Activated T-cell treated with anti-CD3 and anti-CD28 coated beads, Interleukin-2, amount 50 U/mL, for 72 hours (primary cell): ENCODE measurements around the gene SMOC2. TPM values are rescaled to one million over a fixed set of nuclear protein-coding genes. Genes with fewer than 3 reads are reported as not detected.

Experiments used
- ATAC-seq, 2 donors: fragments of 150-1000 bp; cut with Tn5 transposase; replicated peaks in 1 of 2; 2 replicates each; pipeline ENCODE4 v1.10.0; 2021; ENCODE audit warnings: moderate library complexity in 2 of 2, mild to moderate bottlenecking in 1 of 2
- DNase-seq, 2 donors: peaks; one replicate each; pipeline ENCODE4 v3.0.0; 2021 to 2022; ENCODE audit warnings: mixed read lengths in 1 of 2
- H3K27ac Mint-ChIP-seq: one replicate; pipeline ENCODE4 v1.8.0; 2022; ENCODE audit warnings: mild to moderate bottlenecking, moderate library complexity, mixed read lengths
- H3K27me3 Mint-ChIP-seq: one replicate; pipeline ENCODE4 v1.8.0; 2022; ENCODE audit warnings: low read depth, mixed read lengths
- H3K36me3 Mint-ChIP-seq, 2 donors: one replicate each; pipeline ENCODE4 v1.8.0; 2022; ENCODE audit warnings: mixed read lengths in 2 of 2, mild to moderate bottlenecking in 1 of 2; ENCODE audit not compliant: insufficient read depth in 2 of 2
- H3K4me1 Mint-ChIP-seq: one replicate; pipeline ENCODE4 v1.8.0; 2022; ENCODE audit warnings: low read depth, mixed read lengths
- H3K4me3 Mint-ChIP-seq, 2 donors: one replicate each; pipeline ENCODE4 v1.8.0; 2022; ENCODE audit warnings: mild to moderate bottlenecking in 2 of 2, mixed read lengths in 2 of 2, moderate library complexity in 2 of 2
- H3K9me3 Mint-ChIP-seq, 2 donors: one replicate each; pipeline ENCODE4 v1.8.0; 2022; ENCODE audit warnings: mixed read lengths in 2 of 2
- total RNA-seq, 2 donors: library from RNA; stranded (reverse); gene quantifications; one replicate each; pipeline ENCODE4 v1.2.3, GENCODE V29; 2022

The SMOC2 gene
- total RNA-seq, 2 donors from 2014 or later = not detected

- Mint-ChIP-seq H3K9me3 (peaks cover 1 to 9% of the 10 kb centered on the region in 2 donors), H3K4me3 (no peak overlapping the region)
Measured at GRCh38 chr6:168626046-168626602, 185.1 kb downstream of the SMOC2 start.

GRCh38 chr6:168627506-168628175 is 186.7 kb downstream of the SMOC2 start:
- no peaks in the 10 kb centered on the region for H3K36me3 Mint-ChIP-seq
- no peaks in the 10 kb centered on the region for H3K27me3 Mint-ChIP-seq
- H3K4me1 Mint-ChIP-seq = no peaks in the 10 kb centered on the region
- DNase-seq (no peak), ATAC-seq (no peak)
- H3K9me3 Mint-ChIP-seq = peaks cover 1 to 4% of the 10 kb centered on the region in 2 donors
- no peak overlapping the region for H3K4me3 Mint-ChIP-seq
- no peak overlapping the region for H3K27ac Mint-ChIP-seq

More at GRCh38 chr6:168626046-168626602, 185.1 kb downstream of the SMOC2 start:
- H3K27ac Mint-ChIP-seq = no peak overlapping the region
- no peak for DNase-seq
- H3K4me1 Mint-ChIP-seq = no peaks in the 10 kb centered on the region
- ATAC-seq = no peak
- H3K27me3 Mint-ChIP-seq = no peaks in the 10 kb centered on the region
- peaks cover 0 to 5% of the 10 kb centered on the region in 2 donors for H3K36me3 Mint-ChIP-seq

GRCh38 chr6:168628176-168628553 is 187.2 kb downstream of the SMOC2 start:
- H3K27me3 Mint-ChIP-seq = no peaks in the 10 kb centered on the region

GRCh38 chr6:168628732-168629245 is 187.8 kb downstream of the SMOC2 start:
- no peaks in the 10 kb centered on the region for H3K27me3 Mint-ChIP-seq
- peaks cover 5 to 6% of the 10 kb centered on the region in 2 donors for H3K9me3 Mint-ChIP-seq
- DNase-seq = no peak
- H3K36me3 Mint-ChIP-seq = peaks cover 0 to 1% of the 10 kb centered on the region in 2 donors
- ATAC-seq = no peak
- no peaks in the 10 kb centered on the region for H3K4me1 Mint-ChIP-seq
- no peak overlapping the region for H3K27ac Mint-ChIP-seq
- no peak overlapping the region for H3K4me3 Mint-ChIP-seq

More at GRCh38 chr6:168628176-168628553, 187.2 kb downstream of the SMOC2 start:
- Mint-ChIP-seq H3K9me3 (peaks cover 1 to 4% of the 10 kb centered on the region in 2 donors), H3K4me3 (no peak overlapping the region), H3K27ac (no peak overlapping the region), H3K36me3 (no peaks in the 10 kb centered on the region), H3K4me1 (no peaks in the 10 kb centered on the region)
- ATAC-seq (no peak), DNase-seq (no peak)

- H3K27ac Mint-ChIP-seq = no peak overlapping the region
- peaks cover 3% of the 10 kb centered on the region in 2 donors for H3K9me3 Mint-ChIP-seq
Measured at GRCh38 chr6:168631564-168631963, 190.6 kb downstream of the SMOC2 start.

GRCh38 chr6:168632694-168633093 is 191.7 kb downstream of the SMOC2 start:
- H3K4me1 Mint-ChIP-seq = no peaks in the 10 kb centered on the region
- H3K4me3 Mint-ChIP-seq = no peak overlapping the region
- no peak overlapping the region for H3K27ac Mint-ChIP-seq
- no peak for DNase-seq
- H3K27me3 Mint-ChIP-seq = no peaks in the 10 kb centered on the region
- H3K9me3 Mint-ChIP-seq = peaks cover 3% of the 10 kb centered on the region in 2 donors
- peaks cover 0 to 1% of the 10 kb centered on the region in 2 donors for H3K36me3 Mint-ChIP-seq
- ATAC-seq = no peak

More at GRCh38 chr6:168631564-168631963, 190.6 kb downstream of the SMOC2 start:
- Mint-ChIP-seq H3K27me3 (no peaks in the 10 kb centered on the region), H3K4me3 (no peak overlapping the region), H3K4me1 (no peaks in the 10 kb centered on the region), H3K36me3 (peaks cover 0 to 1% of the 10 kb centered on the region in 2 donors)
- ATAC-seq (no peak), DNase-seq (no peak)

GRCh38 chr6:168634541-168635328 is 193.8 kb downstream of the SMOC2 start:
- DNase-seq (no peak), ATAC-seq (no peak)
- Mint-ChIP-seq H3K4me3 (no peak overlapping the region), H3K36me3 (peaks cover 0 to 1% of the 10 kb centered on the region in 2 donors), H3K9me3 (peaks cover 3% of the 10 kb centered on the region in 2 donors), H3K4me1 (no peaks in the 10 kb centered on the region), H3K27me3 (no peaks in the 10 kb centered on the region), H3K27ac (no peak overlapping the region)

GRCh38 chr6:168636147-168637004 is 195.4 kb downstream of the SMOC2 start:
- no peak overlapping the region for H3K4me3 Mint-ChIP-seq
- ATAC-seq (no peak), DNase-seq (no peak)
- H3K27ac Mint-ChIP-seq = no peak overlapping the region
- H3K4me1 Mint-ChIP-seq = no peaks in the 10 kb centered on the region
- H3K36me3 Mint-ChIP-seq = peaks cover 0 to 1% of the 10 kb centered on the region in 2 donors
- H3K9me3 Mint-ChIP-seq = peaks cover 3% of the 10 kb centered on the region in 2 donors
- H3K27me3 Mint-ChIP-seq = peaks cover 6% of the 10 kb centered on the region

GRCh38 chr6:168637834-168638233 is 196.8 kb downstream of the SMOC2 start:
- Mint-ChIP-seq H3K4me1 (no peaks in the 10 kb centered on the region), H3K27ac (no peak overlapping the region)
- no peak for ATAC-seq

GRCh38 chr6:168638468-168639271 is 197.7 kb downstream of the SMOC2 start:
- no peak overlapping the region for H3K4me3 Mint-ChIP-seq
- DNase-seq (no peak), ATAC-seq (no peak)
- no peaks in the 10 kb centered on the region for H3K4me1 Mint-ChIP-seq
- no peak overlapping the region for H3K27ac Mint-ChIP-seq
- peaks cover 0 to 1% of the 10 kb centered on the region in 2 donors for H3K9me3 Mint-ChIP-seq
- H3K27me3 Mint-ChIP-seq = peaks cover 6% of the 10 kb centered on the region
- H3K36me3 Mint-ChIP-seq = no peaks in the 10 kb centered on the region

More at GRCh38 chr6:168637834-168638233, 196.8 kb downstream of the SMOC2 start:
- Mint-ChIP-seq H3K27me3 (peaks cover 6% of the 10 kb centered on the region), H3K4me3 (no peak overlapping the region), H3K9me3 (peaks cover 3% of the 10 kb centered on the region in 2 donors), H3K36me3 (peaks cover 0 to 1% of the 10 kb centered on the region in 2 donors)
- no peak for DNase-seq

GRCh38 chr6:168640181-168640580 is 199.2 kb downstream of the SMOC2 start:
- Mint-ChIP-seq H3K4me1 (no peaks in the 10 kb centered on the region), H3K27me3 (peaks cover 6% of the 10 kb centered on the region), H3K4me3 (no peak overlapping the region), H3K9me3 (no peaks in the 10 kb centered on the region), H3K36me3 (no peaks in the 10 kb centered on the region), H3K27ac (no peak overlapping the region)
- ATAC-seq (no peak), DNase-seq (no peak)

GRCh38 chr6:168640768-168641167 is 199.8 kb downstream of the SMOC2 start:
- no peak for DNase-seq
- H3K9me3 Mint-ChIP-seq = no peaks in the 10 kb centered on the region
- ATAC-seq = no peak
- H3K27me3 Mint-ChIP-seq = peaks cover 6% of the 10 kb centered on the region
- H3K4me3 Mint-ChIP-seq = no peak overlapping the region
- no peaks in the 10 kb centered on the region for H3K36me3 Mint-ChIP-seq
- no peaks in the 10 kb centered on the region for H3K4me1 Mint-ChIP-seq
- H3K27ac Mint-ChIP-seq = no peak overlapping the region
